KBM-7 (cell line): ENCODE measurements around the gene EPM2AIP1.
A peak's percentile ranks its signal among the peaks of the same experiment; 100 is the strongest.
"Not testable (repeated sequence)": the region's sequence is repeated elsewhere in the genome, so short reads cannot be mapped to it uniquely, and the experiment has no call there.

Source experiments
- DNase-seq: peaks from one replicate; pipeline ENCODE4 v3.0.0-alpha.2; 2015
- in situ Hi-C: fragments of 300-500 bp; cut with MboI; formaldehyde crosslinking; loops from 2 replicates; pipeline ENCODE4 v1.14.3; 2020; ENCODE audit warnings: low sequenced_read_pairs, low pct_unique_long_range_greater_than_20kb, mixed read lengths

EPM2AIP1 gene

DNA sequence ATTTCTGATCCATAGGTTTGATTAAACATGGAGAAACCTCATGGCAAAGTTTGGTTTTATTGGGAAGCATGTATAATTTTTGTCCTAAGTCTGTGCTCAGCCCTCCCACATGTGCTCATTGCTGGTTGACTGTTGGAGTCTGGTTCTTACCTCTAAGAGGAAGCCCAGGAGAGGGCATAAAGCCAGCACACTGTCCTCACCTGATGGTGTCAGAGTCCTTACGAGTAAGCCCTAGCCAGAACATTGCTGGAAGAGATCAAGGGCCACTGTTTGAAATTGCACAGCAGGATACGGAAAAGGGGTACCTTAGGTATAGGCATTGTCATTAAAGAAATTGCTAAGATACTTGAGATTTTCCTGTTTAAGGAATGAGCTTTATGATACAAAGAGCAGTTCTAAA, 21.7 kb upstream of the EPM2AIP1 start:
- DNase-seq = no peak
- in situ Hi-C loops = no loop called here

- DNase-seq = peak; percentile 100
- in situ Hi-C loops = no loop called here
Measured at GRCh38 chr3:36993326-36994283, 674 bp upstream of the EPM2AIP1 start, which contains the start of gene MLH1. Gene MLH1 (plus strand): TSS chr3:36993518. CDS start chr3:36993548, 30 bp downstream.

DNA sequence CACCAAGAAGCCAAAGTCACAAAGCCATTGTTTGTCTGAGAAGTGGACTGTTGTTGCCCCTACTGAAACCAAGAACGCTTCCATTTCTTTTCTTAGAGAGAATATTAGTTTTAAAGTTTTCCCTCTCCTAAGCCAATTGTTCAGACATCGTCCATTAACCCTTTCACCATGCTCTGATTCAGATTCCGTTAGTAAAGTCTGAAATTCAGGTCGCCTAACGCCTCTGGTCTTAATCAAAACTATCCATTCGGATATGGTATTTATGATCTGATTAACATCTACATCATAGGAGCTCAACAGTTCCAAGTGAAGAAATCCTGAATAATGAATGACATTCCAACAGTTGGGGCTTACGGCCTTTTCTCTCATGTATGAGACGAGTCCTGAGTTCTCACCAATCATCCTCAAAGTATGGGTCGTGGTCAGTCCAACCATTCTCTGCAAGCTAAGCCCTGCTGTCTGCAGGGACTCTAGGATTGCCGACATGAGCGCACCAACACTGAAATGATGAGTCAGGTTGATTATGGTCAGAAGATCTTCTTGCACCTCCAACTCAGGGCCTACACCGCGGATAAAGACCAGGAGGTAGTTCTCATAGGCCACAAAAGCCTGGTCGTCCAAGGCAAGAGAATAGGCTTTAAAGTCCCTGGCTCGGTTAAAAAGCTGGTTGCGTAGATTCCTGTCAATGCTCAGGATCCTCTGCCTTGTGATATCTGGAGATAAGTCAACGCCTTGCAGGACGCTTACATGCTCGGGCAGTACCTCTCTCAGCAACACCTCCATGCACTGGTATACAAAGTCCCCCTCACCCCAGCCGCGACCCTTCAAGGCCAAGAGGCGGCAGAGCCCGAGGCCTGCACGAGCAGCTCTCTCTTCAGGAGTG, 767 bp downstream of the EPM2AIP1 start:
- in situ Hi-C loops = no loop called here
- no peak for DNase-seq

DNA sequence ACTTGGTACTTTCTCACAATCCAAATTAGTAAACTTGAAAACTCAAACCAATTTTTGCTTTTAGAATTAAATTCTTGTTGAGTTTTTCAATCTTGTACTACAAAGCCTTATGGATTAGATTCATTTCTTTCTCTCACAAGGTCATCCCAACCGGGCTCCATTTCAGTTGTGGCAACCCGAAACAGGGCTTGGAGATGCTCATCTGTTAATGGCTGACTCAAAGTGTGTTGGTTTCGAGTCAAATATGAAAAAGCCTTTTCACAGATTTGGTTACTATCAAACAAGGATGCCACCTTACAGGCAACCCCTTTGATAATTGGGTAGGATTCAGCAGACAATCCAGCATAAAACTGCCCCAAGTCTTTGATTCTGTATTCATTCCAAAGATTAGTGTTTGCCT, 1.8 kb downstream of the EPM2AIP1 start:
- DNase-seq = no peak
- in situ Hi-C loops = no loop called here

GRCh38 chr3:36989568-36989967, 3.4 kb downstream of the EPM2AIP1 start:
- no peak for DNase-seq
- in situ Hi-C loops = no loop called here

DNA sequence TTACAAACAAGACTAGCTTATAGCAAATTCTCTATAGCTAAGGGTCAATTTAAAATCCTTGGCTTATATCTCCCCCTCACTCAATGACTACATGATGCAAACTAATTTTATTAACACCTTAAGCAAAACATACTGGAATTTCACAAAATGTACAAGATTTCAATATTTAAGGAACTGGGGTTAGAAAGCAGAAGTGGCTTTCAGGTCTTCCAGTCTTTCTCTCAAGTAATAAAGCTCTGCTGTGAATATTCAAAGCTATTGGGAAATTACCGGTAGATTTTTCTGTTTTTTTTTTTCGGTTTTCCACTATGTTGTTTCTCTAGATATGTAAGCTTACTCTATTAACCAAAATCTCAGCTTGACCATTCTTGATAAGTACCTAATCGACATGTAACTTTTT, 3.9 kb downstream of the EPM2AIP1 start:
- in situ Hi-C loops = no loop called here
- DNase-seq = peak; percentile 54

DNA sequence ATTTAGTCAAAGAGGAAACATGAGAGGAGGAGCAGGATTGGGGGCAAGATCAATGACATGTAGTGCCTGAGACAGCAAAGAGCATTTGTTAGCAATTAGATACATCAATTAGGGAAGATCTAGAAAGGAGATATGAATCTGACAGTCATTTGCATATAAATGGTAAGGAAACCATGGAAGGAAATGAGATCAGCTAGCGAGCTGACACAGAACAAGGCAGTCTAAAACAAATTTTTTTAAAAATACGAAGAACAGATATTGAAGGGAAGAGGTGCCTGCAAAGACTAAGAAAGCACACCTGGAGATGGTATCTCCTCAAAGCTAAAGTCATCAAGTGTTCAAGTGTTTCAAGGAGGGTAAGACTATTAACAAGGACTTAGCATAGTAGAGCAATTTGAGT, 4.6 kb downstream of the EPM2AIP1 start:
- no peak for DNase-seq
- in situ Hi-C loops = no loop called here

- in situ Hi-C loops = no loop called here
- no peak for DNase-seq
Measured at GRCh38 chr3:36981006-36981405, 11.9 kb downstream of the EPM2AIP1 start.

- no peak for DNase-seq
- in situ Hi-C loops = no loop called here
Measured at GRCh38 chr3:36973139-36973538, 19.8 kb downstream of the EPM2AIP1 start.

- in situ Hi-C loops = no loop called here
- no peak for DNase-seq
Measured at GRCh38 chr3:36972163-36972562, 20.8 kb downstream of the EPM2AIP1 start.

- DNase-seq = peak; percentile 95
- in situ Hi-C loops = no loop called here
Measured at GRCh38 chr3:36969540-36970432, 23.1 kb downstream of the EPM2AIP1 start.

DNA sequence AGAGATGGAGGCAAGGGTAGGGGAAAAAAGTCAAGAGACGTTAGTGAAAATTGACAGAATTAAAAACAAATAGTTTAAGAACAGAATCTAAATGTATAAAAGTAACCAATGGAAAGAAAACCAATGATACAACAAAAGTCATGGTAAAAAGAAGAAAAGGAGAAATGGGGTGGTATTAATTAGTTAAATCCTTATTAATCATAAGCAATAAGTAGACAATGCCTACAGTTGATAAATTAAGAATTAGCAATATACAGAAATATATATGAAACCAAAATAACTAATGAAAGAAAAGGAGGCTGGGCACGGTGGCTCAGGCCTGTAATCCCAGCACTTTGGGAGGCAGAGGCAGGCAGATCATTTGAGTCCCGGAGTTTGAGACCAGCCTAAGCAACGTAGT, 23.8 kb downstream of the EPM2AIP1 start:
- in situ Hi-C loops = no loop called here
- no peak for DNase-seq

DNA sequence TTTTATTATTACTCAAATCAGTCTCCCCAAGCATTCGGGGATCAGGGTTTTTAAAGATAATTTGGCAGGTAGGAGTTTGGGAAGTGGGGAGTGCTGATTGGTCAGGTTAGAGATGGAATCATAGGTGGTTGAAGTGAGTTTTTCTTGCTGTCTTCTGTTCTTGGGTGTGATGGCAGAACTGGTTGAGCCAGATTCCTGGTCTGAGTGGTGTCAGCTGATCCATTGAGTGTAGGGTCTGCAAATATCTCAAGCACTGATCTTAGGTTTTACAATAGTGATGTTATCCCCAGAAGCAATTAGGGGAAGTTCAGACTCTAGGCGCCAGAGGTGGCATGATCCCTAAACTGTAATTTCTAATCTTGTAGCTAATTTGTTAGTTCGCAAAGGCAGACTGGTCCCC, 27.5 kb downstream of the EPM2AIP1 start:
- no peak for DNase-seq
- in situ Hi-C loops = no loop called here

DNA sequence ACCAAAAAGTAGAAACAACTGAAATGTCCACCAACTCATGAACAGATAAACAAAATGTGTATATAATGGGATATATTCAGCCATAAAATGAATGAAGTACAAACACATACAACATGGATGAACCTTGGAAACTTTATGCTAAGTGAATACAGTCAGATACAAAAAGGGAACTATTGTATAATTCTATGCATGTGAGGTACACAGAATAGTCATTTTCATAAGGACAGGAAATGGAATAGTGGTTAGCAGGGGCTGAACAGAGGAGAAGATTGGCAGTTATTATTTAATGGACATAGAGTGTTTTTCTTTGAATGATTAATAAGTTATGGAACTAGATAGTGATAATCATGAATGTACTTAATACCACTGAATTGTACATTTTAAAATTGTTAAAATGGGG, 28.1 kb downstream of the EPM2AIP1 start:
- DNase-seq = peak; percentile 39
- in situ Hi-C loops = no loop called here

- no peak for DNase-seq
- in situ Hi-C loops = no loop called here
Measured at GRCh38 chr3:36964331-36964730, 28.6 kb downstream of the EPM2AIP1 start.

- DNase-seq, in situ Hi-C loops: not testable (repeated sequence)
Measured at GRCh38 chr3:36963008-36963407, 29.9 kb downstream of the EPM2AIP1 start.

GRCh38 chr3:36960502-36960901, 32.4 kb downstream of the EPM2AIP1 start:
- in situ Hi-C loops = no loop called here
- no peak for DNase-seq

GRCh38 chr3:36959821-36960220, 33.1 kb downstream of the EPM2AIP1 start:
- no peak for DNase-seq
- in situ Hi-C loops = no loop called here
